H9 (cell line): ENCODE data around the gene MTA3. TPM values are rescaled to one million over a fixed set of nuclear protein-coding genes. Genes with fewer than 3 reads are reported as not detected.

Experiments
- DNase-seq: peaks from one replicate; pipeline ENCODE4 v3.0.0-alpha.2; 2017
- H2AFZ ChIP-seq: one replicate; pipeline ENCODE4 v1.6.1; 2013; ENCODE audit warnings: mild to moderate bottlenecking, low read length, control low read depth, moderate library complexity
- H2AK5ac ChIP-seq: 2 replicates; pipeline ENCODE4 v1.6.1; 2013; ENCODE audit warnings: low read length, control low read depth, mixed read lengths; ENCODE audit not compliant: insufficient read length
- H2BK120ac ChIP-seq: one replicate; pipeline ENCODE4 v1.6.1; 2013; ENCODE audit warnings: low read depth, mild to moderate bottlenecking, low read length, control low read depth, inconsistent platforms; ENCODE audit not compliant: poor library complexity, severe bottlenecking
- H2BK12ac ChIP-seq: 2 replicates; pipeline ENCODE4 v1.6.1; 2013; ENCODE audit warnings: low read length, control low read depth, mixed read lengths, low read depth; ENCODE audit not compliant: insufficient read length
- H2BK15ac ChIP-seq: 2 replicates; pipeline ENCODE4 v1.6.1; 2013; ENCODE audit warnings: low read depth, low read length, control low read depth
- H2BK20ac ChIP-seq: one replicate; pipeline ENCODE4 v1.6.1; 2013; ENCODE audit warnings: low read depth, mild to moderate bottlenecking, low read length, control low read depth, inconsistent platforms; ENCODE audit not compliant: poor library complexity, severe bottlenecking
- H2BK5ac ChIP-seq: 2 replicates; pipeline ENCODE4 v1.6.1; 2013; ENCODE audit warnings: low read length, control low read depth, mixed read lengths; ENCODE audit not compliant: insufficient read length
- H3K14ac ChIP-seq: 2 replicates; pipeline ENCODE4 v1.6.1; 2013; ENCODE audit warnings: low read length, control low read depth; ENCODE audit not compliant: insufficient read depth
- H3K18ac ChIP-seq: 2 replicates; pipeline ENCODE4 v1.6.1; 2013; ENCODE audit warnings: low read depth, mild to moderate bottlenecking, mixed read lengths, low read length, control low read depth; ENCODE audit not compliant: insufficient read length
- H3K23ac ChIP-seq: 2 replicates; pipeline ENCODE4 v1.6.1; 2013; ENCODE audit warnings: low read length, control low read depth, mixed read lengths, low read depth; ENCODE audit not compliant: insufficient read length
- H3K23me2 ChIP-seq: 2 replicates; pipeline ENCODE4 v1.6.1; 2013; ENCODE audit warnings: low read depth, mild to moderate bottlenecking, mixed read lengths, low read length, control low read depth; ENCODE audit not compliant: insufficient read length, poor library complexity, severe bottlenecking
- H3K27ac ChIP-seq: 2 replicates; pipeline ENCODE4 v1.5.1; 2013; ENCODE audit warnings: low read length, control low read depth, mixed read lengths, low read depth; ENCODE audit not compliant: insufficient read length
- H3K27me3 ChIP-seq: 2 replicates; pipeline ENCODE4 v1.6.1; 2013; ENCODE audit warnings: low read length, control low read depth, inconsistent platforms; ENCODE audit not compliant: insufficient read depth
- H3K4ac ChIP-seq: 2 replicates; pipeline ENCODE4 v1.6.1; 2013; ENCODE audit warnings: low read depth, mild to moderate bottlenecking, control low read depth, inconsistent platforms, low read length, moderate library complexity
- H3K4me1 ChIP-seq: 2 replicates; pipeline ENCODE4 v1.6.1; 2013; ENCODE audit warnings: low read length, control low read depth, inconsistent platforms; ENCODE audit not compliant: insufficient read depth
- H3K4me2 ChIP-seq: 2 replicates; pipeline ENCODE4 v1.6.1; 2013; ENCODE audit warnings: low read length, control low read depth, mixed read lengths; ENCODE audit not compliant: insufficient read length, insufficient read depth
- H3K56ac ChIP-seq: 2 replicates; pipeline ENCODE4 v1.6.1; 2013; ENCODE audit warnings: low read depth, mild to moderate bottlenecking, mixed read lengths, low read length, control low read depth; ENCODE audit not compliant: insufficient read length
- H3K79me1 ChIP-seq: 2 replicates; pipeline ENCODE4 v1.6.1; 2013; ENCODE audit warnings: low read depth, mild to moderate bottlenecking, moderate library complexity, low read length, control low read depth, inconsistent platforms; ENCODE audit not compliant: insufficient read depth, poor library complexity, severe bottlenecking
- H3K79me2 ChIP-seq: 2 replicates; pipeline ENCODE4 v1.6.1; 2013; ENCODE audit warnings: low read length, control low read depth, inconsistent platforms; ENCODE audit not compliant: insufficient read depth
- H3K9ac ChIP-seq: 2 replicates; pipeline ENCODE4 v1.6.1; 2013; ENCODE audit warnings: low read length, control low read depth, mixed read lengths; ENCODE audit not compliant: insufficient read length; ENCODE audit errors: extremely low read depth
- H3K9me3 ChIP-seq: one replicate; pipeline ENCODE4 v1.6.1; 2013; ENCODE audit warnings: low read depth, low read length, inconsistent platforms; ENCODE audit not compliant: control insufficient read depth
- H3T11ph ChIP-seq: one replicate; pipeline ENCODE4 v1.6.1; 2013; ENCODE audit warnings: mild to moderate bottlenecking, low read length, control low read depth, inconsistent platforms
- H4K20me1 ChIP-seq: one replicate; pipeline ENCODE4 v1.6.1; 2013; ENCODE audit not compliant: control insufficient read depth, insufficient read length, insufficient read depth
- H4K5ac ChIP-seq: 2 replicates; pipeline ENCODE4 v1.6.1; 2013; ENCODE audit warnings: low read depth, mild to moderate bottlenecking, mixed read lengths, low read length, control low read depth; ENCODE audit not compliant: insufficient read length
- H4K8ac ChIP-seq: replicated peaks from 2 replicates; pipeline ENCODE4 v1.6.1; 2013; ENCODE audit warnings: low read length, control low read depth, mixed read lengths, low read depth; ENCODE audit not compliant: insufficient read length
- H4K91ac ChIP-seq: 2 replicates; pipeline ENCODE4 v1.6.1; 2013; ENCODE audit warnings: low read depth, mild to moderate bottlenecking, moderate library complexity, mixed read lengths, low read length, control low read depth; ENCODE audit not compliant: insufficient read length
- H3K27ac Mint-ChIP-seq, 3 experiments: 2 replicates in 2 of 3; 3 replicates in 1 of 3; pipeline ENCODE4 v1.8.0; 2020 to 2021; ENCODE audit warnings: mixed read lengths in 3 of 3, mild to moderate bottlenecking in 1 of 3, moderate library complexity in 1 of 3
- H3K27me3 Mint-ChIP-seq: 2 replicates; pipeline ENCODE4 v1.8.0; 2021; ENCODE audit warnings: low read depth, mild to moderate bottlenecking, moderate library complexity, mixed read lengths
- H3K36me3 Mint-ChIP-seq, 3 experiments: 2 replicates in 2 of 3; 3 replicates in 1 of 3; pipeline ENCODE4 v1.8.0; 2020 to 2021; ENCODE audit warnings: low read depth in 3 of 3, mixed read lengths in 3 of 3; ENCODE audit not compliant: insufficient read depth in 1 of 3
- H3K4me1 Mint-ChIP-seq, 2 experiments: 2 replicates each; pipeline ENCODE4 v1.8.0; 2020; ENCODE audit warnings: mixed read lengths in 2 of 2
- H3K4me3 Mint-ChIP-seq, 2 experiments: 2 replicates in 1 of 2; 3 replicates in 1 of 2; pipeline ENCODE4 v1.8.0; 2020 to 2021; ENCODE audit warnings: mild to moderate bottlenecking in 2 of 2, mixed read lengths in 2 of 2, moderate library complexity in 1 of 2
- H3K9me3 Mint-ChIP-seq, 2 experiments: 2 replicates in 1 of 2; 3 replicates in 1 of 2; pipeline ENCODE4 v1.8.0; 2020; ENCODE audit warnings: mild to moderate bottlenecking in 2 of 2, mixed read lengths in 2 of 2, moderate library complexity in 1 of 2
- WGBS: extraction: QIAGEN DNeasy Blood & Tissue Kit; methylation state at CpG from one replicate; pipeline ENCODE4 v1.1.7; 2013; ENCODE audit warnings: missing lambda C conversion rate, low lambda C conversion rate, mixed read lengths; ENCODE audit not compliant: insufficient read length; ENCODE audit errors: extremely low coverage; 5-methylcytosine and 5-hydroxymethylcytosine counted together
- total RNA-seq: library from RNA; stranded (reverse); gene quantifications from 2 replicates; pipeline ENCODE4 v1.2.1, GENCODE V29; 2021
- TF ChIP-seq, protein P1 (sequence below): fragments of 200-600 bp; sonication (generic); conservative IDR thresholded peaks from 3 replicates; pipeline ENCODE4 v1.8.0; 2021; ENCODE audit warnings: antibody characterized with exemption, mild to moderate bottlenecking

Gene MTA3
- total RNA-seq, 1 experiment from 2014 or later: 253 TPM

DNA sequence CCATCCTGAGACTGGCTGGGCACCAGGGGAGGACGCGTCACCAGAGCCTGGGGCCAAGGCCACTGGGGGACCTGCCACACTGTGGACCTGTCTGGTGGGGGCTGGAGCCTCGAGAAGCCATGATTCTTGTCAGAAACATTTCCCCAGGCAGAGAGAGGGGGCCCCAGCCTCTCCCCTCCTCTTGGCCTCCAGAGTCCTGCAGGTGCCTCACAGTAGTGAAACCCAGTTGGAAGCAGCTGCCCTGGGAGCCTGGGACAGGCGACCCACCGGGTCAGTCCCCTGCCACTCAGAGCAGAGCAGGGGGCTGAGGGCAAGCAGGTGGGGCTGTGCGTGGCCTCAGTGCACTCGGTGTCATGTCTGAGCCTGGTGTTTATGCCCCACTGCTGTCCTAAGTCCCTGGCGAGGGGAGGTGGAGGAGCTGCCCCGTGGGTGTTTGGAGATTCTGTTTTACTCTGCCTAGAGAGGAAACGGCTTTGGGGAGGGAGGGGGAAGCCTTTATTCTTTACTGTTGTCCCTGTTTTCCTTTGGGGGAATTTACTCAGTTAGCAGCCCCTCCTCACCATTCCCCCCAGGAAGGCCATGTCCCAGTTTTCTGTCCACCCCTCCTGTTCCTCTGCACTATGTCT is 187.8 kb downstream of the MTA3 start:
- H2BK120ac ChIP-seq: no peak overlapping the region
- no peak overlapping the region for H2AFZ ChIP-seq
- H3K79me2 ChIP-seq: no peaks in the 10 kb centered on the region
- no peaks in the 10 kb centered on the region for H4K20me1 ChIP-seq
- no peak for DNase-seq
- H3K79me1 ChIP-seq: no peaks in the 10 kb centered on the region
- H4K8ac ChIP-seq: no peak overlapping the region
- no peaks in the 10 kb centered on the region for H3K23me2 ChIP-seq
- Mint-ChIP-seq H3K9me3 (no peaks in the 10 kb centered on the region), H3K4me3 (no peak overlapping the region), H3K27ac (peak overlapping the region in 1 of 3 experiments; percentile 57; a peak in 1 of 7 replicates), H3K4me1 (peaks cover 11 to 26% of the 10 kb centered on the region in 2 experiments), H3K27me3 (no peaks in the 10 kb centered on the region), H3K36me3 (peaks cover 0 to 8% (median 2%) of the 10 kb centered on the region in 3 experiments; a peak in 1 of 7 replicates)
- H2AK5ac ChIP-seq: no peak overlapping the region
- H3K27ac ChIP-seq: no peak overlapping the region
- H3K18ac ChIP-seq: no peak overlapping the region
- no peak overlapping the region for H3K23ac ChIP-seq
- H4K91ac ChIP-seq: no peak overlapping the region
- H3K9ac ChIP-seq: no peak overlapping the region
- no peak overlapping the region for H3T11ph ChIP-seq
- no peak overlapping the region for H2BK15ac ChIP-seq
- no peaks in the 10 kb centered on the region for H3K9me3 ChIP-seq
- WGBS: no CpG with 5 or more reads among the region's 10 CpGs
- H2BK5ac ChIP-seq: no peak overlapping the region
- no peak overlapping the region for H2BK20ac ChIP-seq
- no peak overlapping the region for H4K5ac ChIP-seq
- no peak overlapping the region for H3K56ac ChIP-seq
- no peak overlapping the region; the same call in 1 of the 2 replicates for H3K14ac ChIP-seq
- H3K4me2 ChIP-seq: no peak overlapping the region
- TF ChIP-seq, protein P1, sequence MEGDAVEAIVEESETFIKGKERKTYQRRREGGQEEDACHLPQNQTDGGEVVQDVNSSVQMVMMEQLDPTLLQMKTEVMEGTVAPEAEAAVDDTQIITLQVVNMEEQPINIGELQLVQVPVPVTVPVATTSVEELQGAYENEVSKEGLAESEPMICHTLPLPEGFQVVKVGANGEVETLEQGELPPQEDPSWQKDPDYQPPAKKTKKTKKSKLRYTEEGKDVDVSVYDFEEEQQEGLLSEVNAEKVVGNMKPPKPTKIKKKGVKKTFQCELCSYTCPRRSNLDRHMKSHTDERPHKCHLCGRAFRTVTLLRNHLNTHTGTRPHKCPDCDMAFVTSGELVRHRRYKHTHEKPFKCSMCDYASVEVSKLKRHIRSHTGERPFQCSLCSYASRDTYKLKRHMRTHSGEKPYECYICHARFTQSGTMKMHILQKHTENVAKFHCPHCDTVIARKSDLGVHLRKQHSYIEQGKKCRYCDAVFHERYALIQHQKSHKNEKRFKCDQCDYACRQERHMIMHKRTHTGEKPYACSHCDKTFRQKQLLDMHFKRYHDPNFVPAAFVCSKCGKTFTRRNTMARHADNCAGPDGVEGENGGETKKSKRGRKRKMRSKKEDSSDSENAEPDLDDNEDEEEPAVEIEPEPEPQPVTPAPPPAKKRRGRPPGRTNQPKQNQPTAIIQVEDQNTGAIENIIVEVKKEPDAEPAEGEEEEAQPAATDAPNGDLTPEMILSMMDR: no peak
- H2BK12ac ChIP-seq: no peak overlapping the region
- H3K4ac ChIP-seq: no peak overlapping the region
- H3K27me3 ChIP-seq: no peaks in the 10 kb centered on the region
- no peaks in the 10 kb centered on the region for H3K4me1 ChIP-seq
